H1 (cell line): Measurements from ENCODE around the gene MREG. TPM values are rescaled to one million over a fixed set of nuclear protein-coding genes. Genes with fewer than 3 reads are reported as not detected.

Experiments
- CTCF ChIA-PET: fragments of 300-600 bp; sonication (Branson Sonifier 250); formaldehyde crosslinking; loops from one replicate; lab custom pipeline; 2021; ENCODE audit not compliant: partially characterized antibody; lab: Charles Lee
- POLR2A ChIA-PET: fragments of 300-600 bp; sonication (Branson Sonifier 250); formaldehyde crosslinking; loops from one replicate; lab custom pipeline; 2021; ENCODE audit warnings: inconsistent platforms; ENCODE audit not compliant: partially characterized antibody; lab: Charles Lee
- DNase-seq, 2 experiments: peaks; one replicate each; pipeline versions ENCODE4 v3.0.0 to v3.0.0-alpha.2; 2010 to 2022; ENCODE audit warnings: low spot score in 2 of 2, low read depth in 1 of 2, mixed read lengths in 1 of 2
- FAIRE-seq: peaks from 2 replicates; lab custom pipeline; 2011; peaks lifted over from hg19 to GRCh38; lab: Jason Lieb, UNC
- H2AFZ ChIP-seq: 2 replicates; pipeline ENCODE4 v1.8.1; 2012; ENCODE audit warnings: low read length, inconsistent platforms
- H2AK5ac ChIP-seq: 2 replicates; pipeline ENCODE4 v1.6.1; 2013; ENCODE audit warnings: low read depth, low read length
- H2BK120ac ChIP-seq: replicated peaks from 2 replicates; pipeline ENCODE3; 2013; ENCODE audit warnings: low read depth, low read length, inconsistent platforms
- H2BK12ac ChIP-seq: 2 replicates; pipeline ENCODE4 v1.6.1; 2013; ENCODE audit warnings: low read depth, low read length
- H2BK15ac ChIP-seq: 2 replicates; pipeline ENCODE4 v1.6.1; 2013; ENCODE audit warnings: low read length
- H2BK20ac ChIP-seq: 2 replicates; pipeline ENCODE4 v1.6.1; 2013; ENCODE audit warnings: low read length
- H2BK5ac ChIP-seq: 2 replicates; pipeline ENCODE4 v1.6.1; 2013; ENCODE audit warnings: low read depth, low read length
- H3K14ac ChIP-seq: 2 replicates; pipeline ENCODE4 v1.6.1; 2013; ENCODE audit warnings: inconsistent platforms; ENCODE audit not compliant: insufficient read length
- H3K18ac ChIP-seq: 2 replicates; pipeline ENCODE4 v1.6.1; 2013; ENCODE audit warnings: low read length; ENCODE audit errors: extremely low read depth
- H3K23ac ChIP-seq: 2 replicates; pipeline ENCODE4 v1.6.1; 2013; ENCODE audit warnings: inconsistent platforms; ENCODE audit not compliant: insufficient read length
- H3K23me2 ChIP-seq: 2 replicates; pipeline ENCODE4 v1.6.1; 2013; ENCODE audit warnings: low read depth, low read length
- H3K27ac ChIP-seq: 2 replicates; pipeline ENCODE4 v1.6.1; 2011; ENCODE audit warnings: low read depth, low read length, inconsistent platforms
- H3K27me3 ChIP-seq, 4 experiments: replicated peaks in 1 of 4; 1 replicate in 1 of 4; 2 replicates in 3 of 4; pipeline versions ENCODE4 v1.6.1 to v1.8.1; 2011 to 2013; ENCODE audit warnings: low read length in 3 of 4, mild to moderate bottlenecking in 3 of 4, inconsistent platforms in 2 of 4, mixed read lengths in 2 of 4, moderate library complexity in 1 of 4; ENCODE audit not compliant: control insufficient read depth in 3 of 4, insufficient read depth in 3 of 4; ENCODE audit errors: extremely low read depth in 1 of 4
- H3K36me3 ChIP-seq, 4 experiments: 2 replicates each; pipeline versions ENCODE4 v1.6.1 to v1.8.1; 2011 to 2013; ENCODE audit warnings: mild to moderate bottlenecking in 4 of 4, low read length in 3 of 4, moderate library complexity in 2 of 4, control low read depth in 1 of 4, inconsistent platforms in 1 of 4; ENCODE audit not compliant: insufficient read depth in 4 of 4, control insufficient read depth in 2 of 4
- H3K4ac ChIP-seq: replicated peaks from 2 replicates; pipeline ENCODE3; 2013; ENCODE audit warnings: low read length, low read depth, mixed read lengths, inconsistent platforms; ENCODE audit not compliant: insufficient read length
- H3K4me1 ChIP-seq, 4 experiments: replicated peaks in 1 of 4; 1 replicate in 1 of 4; 2 replicates in 3 of 4; pipeline versions ENCODE4 v1.6.1 to v1.8.1; 2011 to 2013; ENCODE audit warnings: low read length in 3 of 4, inconsistent platforms in 2 of 4, mixed read lengths in 1 of 4; ENCODE audit not compliant: insufficient read depth in 4 of 4, control insufficient read depth in 3 of 4
- H3K4me2 ChIP-seq, 2 experiments: 2 replicates each; pipeline versions ENCODE4 v1.6.1 to v1.8.1; 2011 to 2013; ENCODE audit warnings: low read depth in 2 of 2, low read length in 2 of 2, control low read depth in 1 of 2, inconsistent platforms in 1 of 2, mild to moderate bottlenecking in 1 of 2; ENCODE audit not compliant: insufficient read depth in 1 of 2
- H3K4me3 ChIP-seq, 4 experiments: fragments of 200-600, 300-600 bp in 1 of 4; sonication (generic), shearing (Covaris generic), sonication (Bioruptor Twin) in 1 of 4; 2 replicates each; pipeline versions ENCODE4 v1.5.1 to v1.8.1; 2011 to 2016; ENCODE audit warnings: low read length in 4 of 4, low read depth in 3 of 4, control low read depth in 2 of 4, inconsistent platforms in 2 of 4, mild to moderate bottlenecking in 2 of 4, mixed read lengths in 1 of 4, moderate library complexity in 1 of 4; ENCODE audit not compliant: insufficient read depth in 2 of 4; ENCODE audit errors: extremely low read depth in 1 of 4
- H3K56ac ChIP-seq: replicated peaks from 2 replicates; pipeline ENCODE3; 2013; ENCODE audit warnings: low read depth, mild to moderate bottlenecking, mixed read lengths, low read length, inconsistent platforms; ENCODE audit not compliant: insufficient read length
- H3K79me1 ChIP-seq: 2 replicates; pipeline ENCODE4 v1.6.1; 2013; ENCODE audit warnings: low read depth, low read length, control low read depth
- H3K79me2 ChIP-seq, 2 experiments: 2 replicates each; pipeline versions ENCODE4 v1.6.1 to v1.8.1; 2012 to 2013; ENCODE audit warnings: low read length in 2 of 2, mild to moderate bottlenecking in 2 of 2, inconsistent platforms in 1 of 2; ENCODE audit not compliant: insufficient read depth in 2 of 2, control insufficient read depth in 1 of 2
- H3K9ac ChIP-seq, 4 experiments: replicated peaks in 1 of 4; 1 replicate in 1 of 4; 2 replicates in 3 of 4; pipeline versions ENCODE4 v1.6.1 to v1.8.1; 2011 to 2013; ENCODE audit warnings: low read depth in 3 of 4, low read length in 3 of 4, control low read depth in 2 of 4, mild to moderate bottlenecking in 2 of 4, moderate library complexity in 2 of 4, inconsistent platforms in 1 of 4; ENCODE audit errors: extremely low read depth in 1 of 4
- H3K9me3 ChIP-seq, 2 experiments: 2 replicates each; pipeline versions ENCODE4 v1.6.1 to v1.8.1; 2012 to 2013; ENCODE audit warnings: mild to moderate bottlenecking in 2 of 2, moderate library complexity in 2 of 2, control low read depth in 1 of 2, inconsistent platforms in 1 of 2, low read depth in 1 of 2, low read length in 1 of 2, mixed read lengths in 1 of 2; ENCODE audit not compliant: insufficient read depth in 2 of 2
- H4K20me1 ChIP-seq, 2 experiments: replicated peaks in 1 of 2; 2 replicates each; pipeline versions ENCODE3 to v1.8.1; 2011 to 2013; ENCODE audit warnings: inconsistent platforms in 2 of 2, low read length in 2 of 2, mild to moderate bottlenecking in 1 of 2; ENCODE audit not compliant: insufficient read depth in 2 of 2, control insufficient read depth in 1 of 2
- H4K5ac ChIP-seq: 2 replicates; pipeline ENCODE4 v1.6.1; 2013; ENCODE audit warnings: low read length, low read depth, mixed read lengths, inconsistent platforms; ENCODE audit not compliant: insufficient read length
- H4K8ac ChIP-seq: 2 replicates; pipeline ENCODE4 v1.8.0; 2013; ENCODE audit warnings: mild to moderate bottlenecking, moderate library complexity, low read length, inconsistent platforms; ENCODE audit not compliant: insufficient read depth; ENCODE audit errors: extremely low read depth
- H4K91ac ChIP-seq: replicated peaks from 2 replicates; pipeline ENCODE3; 2013; ENCODE audit warnings: low read length, mixed read lengths, inconsistent platforms; ENCODE audit not compliant: insufficient read length
- CTCF ChIP-seq, 3 experiments: IDR thresholded peaks; 1 replicate in 2 of 3; 2 replicates in 1 of 3; pipeline versions ENCODE4 v1.5.1 to v1.6.1; 2011; ENCODE audit warnings: low read length in 3 of 3, mild to moderate bottlenecking in 3 of 3, inconsistent platforms in 2 of 3, low read depth in 1 of 3, moderate library complexity in 1 of 3; ENCODE audit not compliant: insufficient read depth in 1 of 3; ENCODE audit errors: control extremely low read depth in 1 of 3
- EP300 ChIP-seq, 2 experiments: IDR thresholded peaks; 1 replicate in 1 of 2; 2 replicates in 1 of 2; pipeline ENCODE4 v1.6.1; 2011 to 2012; ENCODE audit warnings: low read depth in 2 of 2, low read length in 2 of 2, mild to moderate bottlenecking in 2 of 2, borderline replicate concordance in 1 of 2, inconsistent platforms in 1 of 2, moderate library complexity in 1 of 2
- SIN3A ChIP-seq, 2 experiments: IDR thresholded peaks in 1 of 2; conservative IDR thresholded peaks in 1 of 2; 2 replicates each; pipeline ENCODE4 v1.6.1; 2011 to 2012; ENCODE audit warnings: low read length in 2 of 2, improper control_type of control experiment in 1 of 2, low read depth in 1 of 2, mild to moderate bottlenecking in 1 of 2
- WGBS, 2 experiments: shearing (Covaris generic) in 1 of 2; methylation state at CpG; one replicate each; pipeline versions ENCODE4 v1.1.6 to v1.1.7; 2013 to 2015; ENCODE audit warnings: low lambda C conversion rate in 2 of 2, mixed read lengths in 2 of 2, inconsistent platforms in 1 of 2, low coverage in 1 of 2, missing lambda C conversion rate in 1 of 2; ENCODE audit not compliant: insufficient replicate concordance in 2 of 2, insufficient coverage in 1 of 2, insufficient read length in 1 of 2; ENCODE audit errors: extremely low coverage in 1 of 2, missing lambda C conversion rate in 1 of 2; 5-methylcytosine and 5-hydroxymethylcytosine counted together
- polyA plus RNA-seq, 7 experiments: library from polyadenylated mRNA; depleted of rRNA in 3 of 7; stranded (reverse) in 5 of 7; unstranded in 2 of 7; fragments of >200 nt in 5 of 7; fragments of 200-250 nt in 2 of 7; gene quantifications; 1 replicate in 5 of 7; 2 replicates in 1 of 7; 4 replicates in 1 of 7; pipeline versions ENCODE4 v1.2.1 to v1.2.3, GENCODE V29; 2011 to 2013; ENCODE audit warnings: missing spikeins in 2 of 7, mixed read lengths in 2 of 7
- total RNA-seq: library from RNA; stranded (reverse); fragmentation: NEBNext Ultra II Directional; extraction: Animal tissue kit (Norgen Biotek cat#: 25700); gene quantifications from 2 replicates; pipeline ENCODE4 v1.2.1, GENCODE V29; 2021

The MREG gene
- total and polyA plus RNA-seq, 2 of the 8 experiments (the other 6 are each of a cell fraction or from before 2014, with no cell fraction given) = 7.5 to 31.9 TPM

DNA sequence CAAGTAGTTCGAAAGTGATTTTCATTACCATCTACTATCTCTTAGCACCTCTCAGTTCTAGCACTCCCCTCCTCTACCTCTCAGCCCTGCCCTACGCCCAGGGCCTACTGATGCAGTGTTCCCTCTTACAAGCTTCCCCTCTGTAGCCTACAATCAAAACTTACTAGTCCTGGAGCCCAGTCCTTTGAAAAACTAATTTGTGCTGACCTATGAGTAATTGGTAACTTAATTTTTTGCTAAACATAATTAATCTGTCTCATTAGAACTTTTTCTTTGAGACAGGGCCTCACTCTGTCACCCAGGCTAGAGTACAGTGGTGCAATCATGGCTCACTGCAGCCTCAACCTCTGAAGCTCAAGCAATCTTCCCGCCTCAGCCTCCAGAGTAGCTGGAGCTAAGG, 44.9 kb downstream of the MREG start:
- no peak overlapping the region for H3K18ac ChIP-seq
- H3K79me2 ChIP-seq = peaks cover 0 to 53% of the 10 kb centered on the region in 2 experiments; a peak in 2 of 4 replicates
- no peak overlapping the region for H3K4me2 ChIP-seq
- H2BK120ac ChIP-seq = no peak overlapping the region
- no peaks in the 10 kb centered on the region; a peak in 1 of 8 replicates for H3K36me3 ChIP-seq
- WGBS, 2 experiments = 89% methylated on average over 3 of the region's 3 CpGs; no CpG with 5 or more reads in 1 of the 2 experiments
- no peak overlapping the region for H3K56ac ChIP-seq
- peaks cover 5% of the 10 kb centered on the region for H3K79me1 ChIP-seq
- TF ChIP-seq CTCF (IDR thresholded peaks at IDR 0.05; ENCODE audit: control extremely low read depth in 1 of 3, insufficient read depth in 1 of 3, low read depth in 1 of 3, low read length in 3 of 3) (no peak), SIN3A (conservative IDR thresholded peaks at IDR 0.05 in 1 of 2, IDR thresholded peaks at IDR 0.05 in 1 of 2; ENCODE audit: low read depth in 1 of 2, low read length in 2 of 2) (no peak), EP300 (IDR thresholded peaks at IDR 0.05; ENCODE audit: borderline replicate concordance in 1 of 2, low read depth in 2 of 2, low read length in 2 of 2) (no peak)
- no peak overlapping the region for H3K4ac ChIP-seq
- H2BK20ac ChIP-seq = no peak overlapping the region
- no peak overlapping the region for H3K4me3 ChIP-seq
- no peak overlapping the region for H4K91ac ChIP-seq
- FAIRE-seq (no peak), DNase-seq (no peak)
- H2BK5ac ChIP-seq = no peak overlapping the region
- peaks cover 0 to 4% of the 10 kb centered on the region in 2 experiments; a peak in 1 of 4 replicates for H3K9me3 ChIP-seq
- H3K9ac ChIP-seq = no peak overlapping the region
- H4K5ac ChIP-seq = no peak overlapping the region
- H2BK15ac ChIP-seq = no peak overlapping the region
- peaks cover 0 to 4% (median 1%) of the 10 kb centered on the region in 4 experiments; a peak in 2 of 7 replicates for H3K4me1 ChIP-seq
- H3K27me3 ChIP-seq = no peaks in the 10 kb centered on the region
- no peak overlapping the region for H2AK5ac ChIP-seq
- H2AFZ ChIP-seq = no peak overlapping the region
- H3K14ac ChIP-seq = no peak overlapping the region
- no peaks in the 10 kb centered on the region for H3K23me2 ChIP-seq
- H3K23ac ChIP-seq = no peak overlapping the region
- CTCF ChIA-PET = interaction anchor here (1.2 to 4.5 kb wide), 2 partner anchors 44 to 55 kb away, joined by 6 to 23 read pairs; partner anchors contain the start of gene MREG
- no peak overlapping the region for H4K8ac ChIP-seq
- H3K27ac ChIP-seq = no peak overlapping the region
- peaks cover 0 to 2% of the 10 kb centered on the region in 2 experiments for H4K20me1 ChIP-seq
- POLR2A ChIA-PET = interaction anchor here (0.8 to 1.4 kb wide), 3 partner anchors 16 to 141 kb away, joined by 3 to 5 read pairs (median 3); partner anchors contain the start of gene XRCC5
- H2BK12ac ChIP-seq = no peak overlapping the region
